Measurements from ENCODE around the gene FN3KRP.

The FN3KRP gene

GRCh38 chr17:82716203-82717010, at the start of gene FN3KRP:
TSS of gene FN3KRP (plus strand) at chr17:82716706. CDS start at chr17:82716756, 50 bp downstream.
- Histone ChIP-seq H3K9ac (ENCODE audit: low read length) (peak within 1 kb of the TSS; percentile 65), H3K4me1 (ENCODE audit: insufficient read depth, low read length) (peaks cover 15% of the 10 kb centered on the region), H3K9me3 (ENCODE audit: low read length) (no peaks in the 10 kb centered on the region), H3K27ac (ENCODE audit: low read depth, low read length) (peak within 1 kb of the TSS; percentile 63), H3K27me3 (ENCODE audit: control insufficient read depth in 1 of 2, insufficient read depth in 2 of 2, low read length in 2 of 2) (no peaks in the 10 kb centered on the region), H3K4me3 (ENCODE audit: low read depth in 1 of 2, low read length in 2 of 2) (peak within 1 kb of the TSS; percentile 75 to 85), H3K36me3 (ENCODE audit: insufficient read depth, low read length) (peaks cover 18% of the 10 kb centered on the region)

GRCh38 chr17:82666931-82667667, 49.4 kb upstream of the FN3KRP start:
- Histone ChIP-seq H3K27me3 (ENCODE audit: control insufficient read depth in 1 of 2, insufficient read depth in 2 of 2, low read length in 2 of 2) (no peaks in the 10 kb centered on the region), H3K4me3 (ENCODE audit: low read depth in 1 of 2, low read length in 2 of 2) (no peak overlapping the region), H3K9me3 (ENCODE audit: low read length) (no peaks in the 10 kb centered on the region), H3K27ac (ENCODE audit: low read depth, low read length) (no peak overlapping the region), H3K9ac (ENCODE audit: low read length) (no peak overlapping the region), H3K36me3 (ENCODE audit: insufficient read depth, low read length) (no peaks in the 10 kb centered on the region), H3K4me1 (ENCODE audit: insufficient read depth, low read length) (no peaks in the 10 kb centered on the region)

- no peak overlapping the region for H3K9ac ChIP-seq (ENCODE audit: low read length)
- no peaks in the 10 kb centered on the region for H3K36me3 ChIP-seq (ENCODE audit: insufficient read depth, low read length)
- no peak overlapping the region for H3K27ac ChIP-seq (ENCODE audit: low read depth, low read length)
- no peaks in the 10 kb centered on the region for H3K9me3 ChIP-seq (ENCODE audit: low read length)
- H3K4me1 ChIP-seq (ENCODE audit: insufficient read depth, low read length): no peaks in the 10 kb centered on the region
- no peaks in the 10 kb centered on the region for H3K27me3 ChIP-seq (ENCODE audit: control insufficient read depth in 1 of 2, insufficient read depth in 2 of 2, low read length in 2 of 2)
- no peak overlapping the region for H3K4me3 ChIP-seq (ENCODE audit: low read depth in 1 of 2, low read length in 2 of 2)
Observed at GRCh38 chr17:82667668-82668000, 48.9 kb upstream of the FN3KRP start.

GRCh38 chr17:82668024-82668630, 48.4 kb upstream of the FN3KRP start:
- H3K9ac ChIP-seq (ENCODE audit: low read length): no peak overlapping the region
- no peaks in the 10 kb centered on the region for H3K9me3 ChIP-seq (ENCODE audit: low read length)
- no peaks in the 10 kb centered on the region for H3K4me1 ChIP-seq (ENCODE audit: insufficient read depth, low read length)
- H3K4me3 ChIP-seq (ENCODE audit: low read depth in 1 of 2, low read length in 2 of 2): no peak overlapping the region
- H3K27ac ChIP-seq (ENCODE audit: low read depth, low read length): no peak overlapping the region
- no peaks in the 10 kb centered on the region for H3K27me3 ChIP-seq (ENCODE audit: control insufficient read depth in 1 of 2, insufficient read depth in 2 of 2, low read length in 2 of 2)
- no peaks in the 10 kb centered on the region for H3K36me3 ChIP-seq (ENCODE audit: insufficient read depth, low read length)

GRCh38 chr17:82668631-82669099, 47.8 kb upstream of the FN3KRP start:
- H3K9me3 ChIP-seq (ENCODE audit: low read length): no peaks in the 10 kb centered on the region
- H3K36me3 ChIP-seq (ENCODE audit: insufficient read depth, low read length): no peaks in the 10 kb centered on the region
- no peak overlapping the region for H3K9ac ChIP-seq (ENCODE audit: low read length)
- no peak overlapping the region for H3K27ac ChIP-seq (ENCODE audit: low read depth, low read length)
- H3K4me3 ChIP-seq (ENCODE audit: low read depth in 1 of 2, low read length in 2 of 2): no peak overlapping the region
- no peaks in the 10 kb centered on the region for H3K27me3 ChIP-seq (ENCODE audit: control insufficient read depth in 1 of 2, insufficient read depth in 2 of 2, low read length in 2 of 2)
- no peaks in the 10 kb centered on the region for H3K4me1 ChIP-seq (ENCODE audit: insufficient read depth, low read length)

GRCh38 chr17:82670661-82671450, 45.6 kb upstream of the FN3KRP start:
- H3K4me3 ChIP-seq (ENCODE audit: low read depth in 1 of 2, low read length in 2 of 2): no peak overlapping the region
- H3K36me3 ChIP-seq (ENCODE audit: insufficient read depth, low read length): no peaks in the 10 kb centered on the region
- no peak overlapping the region for H3K27ac ChIP-seq (ENCODE audit: low read depth, low read length)
- H3K4me1 ChIP-seq (ENCODE audit: insufficient read depth, low read length): peaks cover 4% of the 10 kb centered on the region
- H3K27me3 ChIP-seq (ENCODE audit: control insufficient read depth in 1 of 2, insufficient read depth in 2 of 2, low read length in 2 of 2): no peaks in the 10 kb centered on the region
- H3K9ac ChIP-seq (ENCODE audit: low read length): no peak overlapping the region
- no peaks in the 10 kb centered on the region for H3K9me3 ChIP-seq (ENCODE audit: low read length)

GRCh38 chr17:82674656-82675475, 41.6 kb upstream of the FN3KRP start:
- Histone ChIP-seq H3K4me1 (ENCODE audit: insufficient read depth, low read length) (peaks cover 4% of the 10 kb centered on the region), H3K9ac (ENCODE audit: low read length) (no peak overlapping the region)

GRCh38 chr17:82675476-82676245, 40.8 kb upstream of the FN3KRP start:
- Histone ChIP-seq H3K4me1 (ENCODE audit: insufficient read depth, low read length) (peaks cover 4% of the 10 kb centered on the region), H3K36me3 (ENCODE audit: insufficient read depth, low read length) (no peaks in the 10 kb centered on the region), H3K9me3 (ENCODE audit: low read length) (no peaks in the 10 kb centered on the region), H3K27ac (ENCODE audit: low read depth, low read length) (no peak overlapping the region), H3K27me3 (ENCODE audit: control insufficient read depth in 1 of 2, insufficient read depth in 2 of 2, low read length in 2 of 2) (no peaks in the 10 kb centered on the region), H3K4me3 (ENCODE audit: low read depth in 1 of 2, low read length in 2 of 2) (no peak overlapping the region), H3K9ac (ENCODE audit: low read length) (no peak overlapping the region)

More at GRCh38 chr17:82674656-82675475, 41.6 kb upstream of the FN3KRP start:
- no peaks in the 10 kb centered on the region for H3K36me3 ChIP-seq (ENCODE audit: insufficient read depth, low read length)
- H3K27ac ChIP-seq (ENCODE audit: low read depth, low read length): no peak overlapping the region
- no peaks in the 10 kb centered on the region for H3K27me3 ChIP-seq (ENCODE audit: control insufficient read depth in 1 of 2, insufficient read depth in 2 of 2, low read length in 2 of 2)
- no peaks in the 10 kb centered on the region for H3K9me3 ChIP-seq (ENCODE audit: low read length)
- H3K4me3 ChIP-seq (ENCODE audit: low read depth in 1 of 2, low read length in 2 of 2): no peak overlapping the region

- H3K36me3 ChIP-seq (ENCODE audit: insufficient read depth, low read length): no peaks in the 10 kb centered on the region
- no peaks in the 10 kb centered on the region for H3K9me3 ChIP-seq (ENCODE audit: low read length)
- H3K27me3 ChIP-seq (ENCODE audit: control insufficient read depth in 1 of 2, insufficient read depth in 2 of 2, low read length in 2 of 2): no peaks in the 10 kb centered on the region
- no peak overlapping the region for H3K4me3 ChIP-seq (ENCODE audit: low read depth in 1 of 2, low read length in 2 of 2)
- H3K9ac ChIP-seq (ENCODE audit: low read length): no peak overlapping the region
- H3K4me1 ChIP-seq (ENCODE audit: insufficient read depth, low read length): peaks cover 4% of the 10 kb centered on the region
- H3K27ac ChIP-seq (ENCODE audit: low read depth, low read length): no peak overlapping the region
Observed at GRCh38 chr17:82677353-82677925, 39.1 kb upstream of the FN3KRP start.

All from muscle layer of colon (tissue), 2 donors.